Kidney epithelial cell (primary cell): ENCODE measurements around the gene DMPK. TPM values are rescaled to one million over a fixed set of nuclear protein-coding genes. Genes with fewer than 3 reads are reported as not detected.
A peak's percentile ranks its signal among the peaks of the same experiment; 100 is the strongest.

Experiments
- DNase-seq: peaks from one replicate; pipeline ENCODE4 v3.0.0-alpha.2; 2010; ENCODE audit warnings: low read depth
- H3K27me3 ChIP-seq: 2 replicates; pipeline ENCODE4 v1.6.0; 2011; ENCODE audit warnings: low read length; ENCODE audit not compliant: control insufficient read depth, insufficient read depth
- H3K36me3 ChIP-seq: 2 replicates; pipeline ENCODE4 v1.5.1; 2011; ENCODE audit warnings: low read length; ENCODE audit not compliant: control insufficient read depth, insufficient read depth
- H3K4me3 ChIP-seq: 2 replicates; pipeline ENCODE4 v1.5.1; 2011; ENCODE audit warnings: low read depth, mild to moderate bottlenecking, control low read depth, low read length
- CTCF ChIP-seq: IDR thresholded peaks from 2 replicates; pipeline ENCODE4 v1.5.1; 2011; ENCODE audit warnings: mild to moderate bottlenecking, moderate library complexity, low read length, control low read depth, inconsistent platforms; ENCODE audit not compliant: insufficient read depth, poor library complexity, severe bottlenecking
- total RNA-seq: library from RNA; depleted of rRNA; stranded (reverse); fragments of >200 nt; gene quantifications from 2 replicates; pipeline ENCODE4 v1.2.3, GENCODE V29; 2015

Gene DMPK
- total RNA-seq, 1 donor from 2014 or later: 17.7 TPM

GRCh38 chr19:45817010-45817724, 34.9 kb upstream of the DMPK start:
- Histone ChIP-seq H3K36me3 (peaks cover 3% of the 10 kb centered on the region), H3K27me3 (no peaks in the 10 kb centered on the region), H3K4me3 (no peak overlapping the region)
- peak; percentile 75 for DNase-seq
- TF ChIP-seq CTCF: peak; percentile 99

GRCh38 chr19:45816236-45817009, 34.1 kb upstream of the DMPK start:
- no peak for DNase-seq
- Histone ChIP-seq H3K4me3 (no peak overlapping the region), H3K27me3 (no peaks in the 10 kb centered on the region), H3K36me3 (peaks cover under 1% of the 10 kb centered on the region)
- TF ChIP-seq CTCF: no peak

GRCh38 chr19:45815481-45816216, 33.4 kb upstream of the DMPK start:
- H3K4me3 ChIP-seq: no peak overlapping the region
- no peak for DNase-seq
- H3K27me3 ChIP-seq: no peaks in the 10 kb centered on the region
- no peaks in the 10 kb centered on the region for H3K36me3 ChIP-seq
- TF ChIP-seq CTCF: no peak

GRCh38 chr19:45814851-45815480, 32.7 kb upstream of the DMPK start, which contains the start of gene RSPH6A:
RSPH6A (minus strand) TSS chr19:45815308; CDS start chr19:45815176, 132 bp downstream.
- TF ChIP-seq CTCF: no peak
- no peaks in the 10 kb centered on the region for H3K27me3 ChIP-seq
- H3K4me3 ChIP-seq: no peak within 1 kb of the TSS
- no peak for DNase-seq
- no peaks in the 10 kb centered on the region for H3K36me3 ChIP-seq

- Histone ChIP-seq H3K4me3 (no peak overlapping the region), H3K27me3 (no peaks in the 10 kb centered on the region), H3K36me3 (no peaks in the 10 kb centered on the region)
- no peak for TF ChIP-seq CTCF
- no peak for DNase-seq
Measured at GRCh38 chr19:45814166-45814780, 32.0 kb upstream of the DMPK start.
